HG02870 (cell line): ENCODE data around the gene MYOZ3.

ENCODE experiments used
- ATAC-seq: cut with Tn5 transposase; IDR thresholded peaks from one replicate; pipeline ENCODE4 v1.9.1; 2021; ENCODE audit warnings: mild to moderate bottlenecking, moderate library complexity; ENCODE audit not compliant: unreplicated experiment

The MYOZ3 gene

DNA sequence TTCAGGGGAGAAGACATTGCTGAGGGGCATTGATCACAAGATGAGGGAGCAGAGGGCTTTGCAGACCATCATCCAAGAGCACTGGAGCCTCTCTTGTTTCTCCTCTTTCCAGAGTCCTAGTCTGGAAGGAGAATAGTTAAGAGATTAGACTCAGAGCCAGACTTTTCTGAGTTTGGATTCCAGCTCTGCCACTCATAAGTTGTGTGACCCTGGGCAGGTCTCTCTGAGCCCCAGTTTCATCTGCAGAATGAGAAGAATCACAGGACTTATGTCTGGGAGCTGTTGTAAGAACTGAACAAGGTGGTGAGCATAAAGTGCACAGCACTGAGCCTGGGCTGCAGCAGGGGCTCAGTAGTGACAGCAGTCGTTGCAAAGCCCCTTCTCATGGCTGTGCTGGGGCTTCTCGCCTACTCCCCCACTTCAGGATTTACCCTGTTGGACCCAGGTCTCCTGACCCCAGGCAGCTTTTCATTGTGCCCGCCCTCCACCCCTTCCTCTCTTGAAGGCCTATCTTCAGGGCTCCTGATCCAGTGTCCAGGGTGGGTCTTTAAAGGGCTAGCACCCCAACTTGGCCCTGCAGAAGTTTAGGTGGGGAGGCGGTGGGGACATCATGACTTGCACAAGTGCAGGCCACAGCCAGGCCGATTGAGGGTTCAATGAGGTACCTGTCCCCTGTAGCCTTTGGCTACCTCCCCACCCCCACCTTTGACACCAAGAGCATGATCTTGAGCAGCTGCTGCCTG lies 19.1 kb upstream of the MYOZ3 start:
- no peak for ATAC-seq

DNA sequence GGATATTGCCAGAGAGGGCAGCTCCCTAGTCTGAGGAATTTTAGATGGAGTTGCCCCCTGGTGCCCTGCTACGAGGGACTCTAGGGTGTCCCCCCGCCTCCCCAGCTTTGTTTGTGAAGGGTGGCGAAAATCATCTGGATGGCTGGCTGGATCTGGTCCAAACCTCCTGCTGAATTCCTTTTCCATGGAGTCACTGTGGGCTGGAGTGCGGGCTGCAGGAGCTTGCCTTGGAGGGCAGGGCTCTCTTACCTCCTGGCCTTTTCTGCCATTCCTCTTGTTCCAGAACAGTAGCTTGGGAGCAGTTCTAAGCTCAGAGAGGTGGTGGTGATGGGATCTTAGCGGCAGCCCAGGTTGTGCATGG lies 18.5 kb upstream of the MYOZ3 start:
- ATAC-seq, result no peak

DNA sequence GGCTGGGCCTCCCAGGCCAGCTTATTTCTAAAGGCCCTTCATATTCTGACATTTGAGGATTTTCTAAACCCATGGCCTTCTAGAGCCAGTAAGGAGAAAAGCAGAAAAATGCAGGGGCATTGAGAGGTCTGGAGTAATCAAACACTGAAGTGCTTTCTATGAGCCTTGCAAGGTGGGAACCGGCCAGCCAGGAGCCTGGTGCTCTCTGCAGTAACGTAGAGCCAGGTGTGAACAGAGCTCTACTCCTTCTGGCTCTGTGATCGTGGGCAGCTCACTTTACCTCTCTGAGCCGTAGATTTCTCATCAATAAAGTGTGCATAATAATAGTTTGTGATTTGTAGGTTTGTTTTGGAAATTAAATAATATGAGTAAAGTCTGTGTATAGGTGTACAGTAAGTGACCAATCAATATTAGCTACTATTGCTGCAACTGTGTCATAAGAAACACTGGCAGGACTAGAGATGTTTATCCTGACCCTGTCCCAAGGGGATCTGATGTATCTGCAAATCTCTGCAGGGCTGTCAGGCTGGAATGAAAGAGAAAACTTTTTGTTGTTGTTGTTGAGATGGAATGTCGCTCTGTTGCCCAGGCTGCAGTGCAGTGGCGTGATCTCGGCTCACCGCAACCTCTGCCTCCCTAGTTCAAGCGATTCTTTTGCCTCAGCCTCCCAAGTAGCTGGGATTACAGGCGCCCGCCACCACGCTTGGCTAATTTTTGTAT lies 17.9 kb upstream of the MYOZ3 start:
- ATAC-seq, result no peak

DNA sequence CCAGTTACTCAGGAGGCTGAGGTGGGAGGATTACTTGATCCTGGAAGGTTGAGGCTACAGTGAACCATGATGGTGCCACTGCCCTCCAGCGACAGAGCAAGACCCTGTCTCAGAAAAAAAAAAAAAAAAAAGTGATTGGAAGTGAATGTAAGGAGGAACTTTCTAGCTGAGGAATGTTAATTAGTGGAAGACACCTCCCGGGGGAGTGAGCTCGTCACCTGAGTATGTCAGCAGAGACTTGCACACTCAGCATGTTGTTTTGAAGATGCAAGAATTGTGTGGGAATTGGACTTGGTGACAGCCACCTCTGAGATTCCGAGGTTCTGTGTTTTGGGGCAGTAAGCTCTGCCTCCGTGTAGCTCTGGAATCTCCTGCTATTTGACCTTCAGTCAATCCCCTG lies 17.0 kb upstream of the MYOZ3 start:
- ATAC-seq, result no peak

DNA sequence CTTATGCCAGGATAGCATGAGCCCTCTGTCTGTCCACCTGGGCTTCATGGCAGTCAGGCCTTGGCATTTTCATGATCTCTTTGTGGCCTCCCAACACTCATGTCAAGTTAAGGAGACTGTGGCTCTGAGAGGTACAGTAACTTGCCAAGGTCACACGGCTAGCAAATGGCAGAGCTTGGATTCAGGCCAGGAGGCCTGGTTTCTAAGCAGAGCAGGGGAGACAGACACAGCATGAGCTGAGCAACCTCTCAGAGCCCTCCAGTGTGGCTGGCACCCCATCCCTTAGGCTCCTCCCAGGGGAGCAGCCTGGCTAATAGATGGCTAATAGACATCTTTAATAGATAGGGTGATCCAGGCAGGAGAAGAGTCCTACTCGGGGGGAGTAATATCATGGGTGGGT lies 16.5 kb upstream of the MYOZ3 start:
- no peak for ATAC-seq

DNA sequence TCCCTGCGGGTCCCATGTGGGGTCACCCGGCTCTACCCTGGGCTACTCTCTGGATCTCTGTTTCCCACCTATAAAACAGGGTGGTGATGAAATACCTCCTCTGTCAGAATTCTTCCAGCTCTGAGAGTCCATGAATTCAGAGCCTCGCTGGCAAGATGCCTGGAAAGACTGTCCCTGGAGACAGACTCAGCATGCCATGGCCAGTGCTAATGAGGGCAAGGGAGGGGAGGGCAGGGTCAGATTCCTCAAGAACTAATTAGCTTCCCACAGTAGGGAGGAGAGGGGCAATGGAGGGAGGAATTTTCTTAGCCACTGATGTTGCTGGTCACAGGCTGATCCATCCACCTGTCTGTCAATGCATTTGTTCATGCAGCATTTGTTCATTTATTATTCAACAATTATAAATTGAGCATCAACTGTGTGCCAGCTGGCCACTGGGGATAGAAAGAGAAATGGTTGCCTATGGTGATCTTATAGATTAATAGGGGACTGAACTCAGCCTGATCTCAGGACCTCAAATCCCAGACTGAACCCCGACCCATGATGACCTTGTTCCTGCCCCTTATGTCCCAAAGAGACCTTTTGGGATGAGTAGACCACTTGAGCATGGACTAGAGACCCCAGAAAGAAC lies 15.9 kb upstream of the MYOZ3 start:
- ATAC-seq, result no peak

DNA sequence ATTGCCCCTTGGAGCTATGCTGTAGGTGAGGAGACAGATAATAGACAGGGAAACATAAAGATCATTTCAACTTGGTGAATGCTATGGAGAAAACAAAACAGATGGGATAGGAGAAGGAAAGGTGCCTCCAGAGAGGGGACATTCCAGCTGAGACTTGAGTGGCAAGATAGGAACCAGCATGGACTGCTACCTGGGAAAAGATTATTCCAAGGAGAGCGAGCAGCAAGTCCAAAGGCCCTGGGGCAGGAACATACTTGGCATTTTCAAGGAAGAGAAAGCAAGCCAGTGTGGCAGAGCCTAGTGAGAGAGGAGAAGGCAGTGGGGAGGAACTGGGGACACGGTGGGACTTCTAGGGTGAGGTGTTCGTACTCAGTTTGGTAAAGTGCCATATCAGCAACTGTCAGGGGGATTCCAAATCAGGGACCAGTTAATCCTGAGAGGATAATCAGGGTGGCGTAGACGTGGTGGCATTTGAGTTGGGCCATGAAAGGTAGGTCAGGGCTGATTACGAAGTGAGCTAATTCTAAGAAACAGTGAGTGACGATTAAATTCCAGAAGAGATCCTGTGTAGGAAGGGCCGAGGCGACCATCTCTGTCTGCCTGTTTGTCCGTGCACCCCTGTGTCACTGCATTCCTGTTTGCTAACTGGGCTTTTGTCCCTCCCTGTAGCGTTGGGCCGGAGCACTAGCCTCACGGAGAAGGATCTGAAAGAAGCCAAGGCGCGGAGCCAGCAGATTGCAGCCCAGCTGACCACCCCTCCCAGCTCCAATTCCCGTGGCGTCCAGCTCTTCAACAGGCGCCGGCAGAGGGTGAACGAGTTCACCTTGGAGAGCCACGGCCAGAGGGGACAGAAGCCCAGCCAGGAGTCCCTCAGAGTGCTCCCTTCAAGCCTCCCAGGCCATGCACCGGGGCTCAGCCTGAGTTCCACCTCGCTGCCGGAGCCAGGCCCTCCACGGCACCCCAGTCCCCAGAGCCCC lies 13.5 kb upstream of the MYOZ3 start:
- ATAC-seq, result no peak

DNA sequence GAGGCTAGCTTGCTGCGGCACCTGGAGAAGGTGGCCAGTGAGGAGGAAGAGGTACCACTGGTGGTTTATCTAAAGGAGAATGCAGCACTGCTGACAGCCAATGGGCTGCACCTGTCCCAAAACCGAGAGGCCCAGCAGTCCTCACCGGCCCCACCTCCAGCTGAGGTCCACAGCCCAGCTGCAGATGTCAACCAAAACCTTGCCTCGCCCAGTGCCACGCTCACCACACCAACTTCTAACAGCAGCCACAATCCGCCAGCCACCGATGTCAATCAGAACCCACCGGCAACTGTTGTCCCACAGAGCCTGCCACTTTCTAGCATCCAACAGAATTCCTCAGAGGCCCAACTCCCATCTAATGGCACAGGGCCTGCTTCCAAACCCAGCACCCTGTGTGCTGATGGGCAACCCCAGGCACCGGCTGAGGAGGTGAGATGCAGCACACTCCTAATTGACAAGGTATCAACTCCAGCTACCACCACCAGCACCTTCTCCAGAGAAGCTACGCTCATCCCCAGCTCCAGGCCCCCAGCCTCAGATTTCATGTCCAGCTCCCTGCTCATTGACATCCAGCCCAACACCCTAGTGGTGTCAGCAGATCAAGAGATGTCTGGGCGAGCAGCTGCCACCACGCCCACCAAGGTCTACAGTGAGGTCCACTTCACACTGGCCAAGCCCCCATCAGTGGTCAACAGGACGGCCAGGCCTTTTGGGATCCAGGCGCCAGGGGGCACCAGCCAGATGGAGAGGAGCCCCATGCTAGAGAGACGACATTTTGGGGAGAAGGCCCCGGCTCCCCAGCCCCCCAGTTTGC lies 12.6 kb upstream of the MYOZ3 start:
- ATAC-seq, result no peak

DNA sequence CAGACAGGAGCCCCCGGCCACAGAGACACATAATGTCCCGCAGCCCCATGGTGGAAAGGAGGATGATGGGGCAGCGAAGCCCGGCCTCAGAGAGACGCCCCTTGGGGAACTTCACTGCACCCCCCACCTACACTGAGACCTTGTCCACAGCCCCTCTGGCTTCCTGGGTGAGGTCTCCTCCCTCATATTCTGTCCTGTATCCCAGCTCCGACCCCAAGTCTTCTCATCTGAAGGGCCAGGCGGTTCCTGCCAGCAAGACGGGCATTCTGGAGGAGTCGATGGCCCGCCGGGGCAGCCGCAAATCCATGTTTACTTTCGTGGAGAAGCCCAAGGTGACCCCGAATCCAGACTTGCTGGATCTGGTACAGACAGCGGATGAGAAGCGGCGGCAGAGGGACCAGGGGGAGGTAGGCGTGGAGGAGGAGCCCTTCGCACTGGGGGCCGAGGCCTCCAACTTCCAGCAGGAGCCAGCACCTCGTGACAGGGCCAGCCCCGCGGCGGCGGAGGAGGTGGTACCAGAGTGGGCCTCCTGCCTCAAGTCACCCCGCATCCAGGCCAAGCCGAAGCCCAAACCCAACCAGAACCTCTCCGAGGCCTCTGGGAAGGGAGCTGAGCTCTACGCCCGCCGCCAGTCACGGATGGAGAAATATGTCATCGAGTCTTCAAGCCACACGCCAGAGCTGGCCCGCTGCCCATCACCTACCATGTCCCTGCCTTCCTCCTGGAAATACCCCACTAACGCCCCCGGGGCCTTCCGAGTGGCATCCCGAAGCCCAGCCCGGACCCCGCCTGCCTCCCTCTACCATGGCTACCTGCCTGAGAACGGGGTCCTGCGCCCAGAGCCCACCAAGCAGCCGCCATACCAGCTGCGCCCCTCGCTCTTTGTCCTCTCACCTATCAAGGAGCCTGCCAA lies 11.7 kb upstream of the MYOZ3 start:
- no peak for ATAC-seq

DNA sequence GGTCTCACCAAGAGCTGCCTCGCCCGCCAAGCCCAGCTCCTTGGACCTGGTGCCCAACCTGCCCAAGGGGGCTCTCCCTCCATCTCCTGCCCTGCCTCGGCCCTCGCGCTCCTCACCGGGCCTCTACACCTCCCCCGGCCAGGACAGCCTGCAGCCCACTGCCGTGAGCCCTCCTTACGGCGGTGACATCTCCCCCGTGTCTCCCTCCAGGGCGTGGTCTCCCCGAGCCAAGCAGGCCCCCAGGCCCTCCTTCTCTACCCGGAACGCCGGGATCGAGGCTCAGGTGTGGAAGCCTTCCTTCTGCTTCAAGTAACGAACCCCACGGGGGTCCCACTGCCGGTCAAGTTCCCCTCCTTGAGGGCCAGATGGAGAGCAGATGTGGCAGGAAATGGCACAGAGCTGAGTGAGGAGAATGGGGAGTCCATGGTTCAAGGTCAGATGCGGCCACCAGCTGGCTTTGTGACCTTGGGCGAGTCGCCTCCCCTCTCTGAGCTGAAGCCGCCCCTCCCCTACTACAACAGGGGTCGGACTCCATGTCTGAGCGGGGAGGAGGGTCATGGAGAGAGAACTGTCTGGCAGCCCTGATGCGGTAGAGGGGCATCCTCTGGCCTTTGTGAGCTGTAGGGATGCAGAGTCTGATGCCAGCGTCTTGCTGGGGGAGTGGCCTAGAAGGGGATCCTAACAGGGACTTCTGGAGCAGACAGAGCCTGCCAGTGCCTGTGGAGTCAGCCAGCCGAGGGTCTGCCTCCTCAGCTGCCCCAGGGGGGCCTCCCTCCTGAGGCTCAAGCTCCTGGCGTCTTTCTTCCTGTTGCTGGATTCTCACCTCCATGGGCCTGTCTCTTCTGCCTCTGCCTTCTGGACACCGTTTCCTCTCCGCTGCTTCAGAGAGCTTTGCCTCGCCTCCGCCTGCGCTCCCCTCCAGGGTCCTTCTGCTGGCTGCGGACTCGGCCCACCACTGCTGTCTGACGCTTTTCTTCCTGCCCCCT lies 10.7 kb upstream of the MYOZ3 start:
- no peak for ATAC-seq

DNA sequence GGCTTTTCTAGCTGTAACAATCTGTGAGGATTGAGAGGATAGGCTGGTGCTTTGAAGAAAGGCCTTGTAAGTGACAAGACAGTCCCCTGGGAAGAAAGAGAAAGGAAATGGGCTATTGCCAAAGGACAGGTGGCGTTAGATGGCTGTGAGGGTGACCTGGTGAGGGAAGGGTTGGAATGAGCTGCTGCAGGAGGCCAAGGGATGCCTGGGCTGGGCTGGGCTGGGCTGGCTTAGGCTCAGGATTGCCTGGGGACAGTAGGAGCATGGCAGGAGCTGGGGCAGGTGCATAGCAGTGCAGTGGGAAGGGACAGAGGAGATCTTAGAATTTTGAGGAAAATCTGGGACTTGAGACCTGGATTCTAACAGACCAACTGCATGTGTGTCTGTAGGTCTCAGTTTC lies 9.7 kb upstream of the MYOZ3 start:
- ATAC-seq, result no peak

DNA sequence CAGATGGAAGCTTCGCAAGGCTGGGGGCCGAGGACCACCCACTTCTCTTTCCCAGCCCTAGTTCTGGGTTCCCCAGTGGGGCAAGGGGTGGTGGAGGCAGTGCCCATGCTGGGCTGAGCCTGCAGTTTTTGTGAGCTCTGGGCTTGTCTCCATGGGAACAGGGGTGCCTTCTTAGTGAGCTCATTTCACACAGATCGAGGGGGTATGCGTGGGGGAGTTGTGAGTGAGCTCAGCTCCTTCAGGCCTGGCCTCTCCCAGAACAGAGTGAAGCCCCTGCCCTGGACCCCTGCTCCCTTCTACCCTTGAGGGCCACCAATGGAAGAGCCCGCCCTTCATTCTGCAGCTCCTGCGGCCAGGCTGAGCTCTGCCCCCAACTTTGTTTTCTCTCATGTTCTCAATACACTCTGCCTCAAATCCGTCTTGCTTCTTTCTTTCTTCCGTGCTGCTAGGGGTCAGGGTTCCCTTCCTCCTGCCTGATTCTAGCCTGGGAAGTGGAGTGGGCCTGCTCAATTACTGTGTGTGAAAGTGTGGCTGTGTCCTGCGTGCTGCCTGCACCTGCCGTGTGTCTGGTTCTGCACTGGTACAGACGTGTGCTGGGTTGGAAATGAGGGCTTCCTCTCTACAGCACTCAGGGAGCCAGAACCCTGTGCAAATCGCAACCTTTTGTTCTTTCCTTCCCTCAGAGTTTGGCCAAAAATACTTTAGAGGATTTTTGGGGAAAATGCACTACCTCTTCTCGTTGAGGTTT lies 9.0 kb upstream of the MYOZ3 start:
- no peak for ATAC-seq

DNA sequence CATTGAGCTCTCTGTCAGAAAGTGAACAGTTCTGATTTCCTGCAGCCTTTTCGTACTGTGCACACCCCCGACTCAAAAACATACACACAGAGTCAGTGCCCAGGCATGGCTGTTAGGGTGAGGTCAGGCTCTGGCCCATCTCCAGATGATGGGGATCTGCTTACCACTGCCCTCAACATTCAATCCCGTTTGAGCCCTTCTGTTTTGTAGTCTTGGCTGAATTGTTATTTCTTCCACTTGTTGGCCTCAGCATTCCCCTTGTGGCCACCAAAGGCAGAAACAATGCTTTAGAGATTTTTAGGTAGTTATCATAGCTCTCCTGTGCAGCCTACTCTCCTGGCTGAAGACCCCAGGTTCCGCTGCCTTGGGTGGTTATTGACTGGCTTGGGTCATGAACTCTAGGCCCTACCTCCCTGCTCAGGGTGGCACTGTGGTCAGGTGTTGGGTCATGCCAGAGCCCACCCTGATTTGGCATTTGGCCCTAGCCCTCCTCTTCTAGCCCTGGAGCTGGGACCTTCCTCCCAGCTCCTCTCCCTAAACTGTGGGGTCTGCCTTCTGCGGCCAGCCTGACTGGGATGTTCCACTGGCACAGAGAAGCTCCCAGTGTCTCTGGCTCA lies 7.8 kb upstream of the MYOZ3 start:
- ATAC-seq, result no peak

DNA sequence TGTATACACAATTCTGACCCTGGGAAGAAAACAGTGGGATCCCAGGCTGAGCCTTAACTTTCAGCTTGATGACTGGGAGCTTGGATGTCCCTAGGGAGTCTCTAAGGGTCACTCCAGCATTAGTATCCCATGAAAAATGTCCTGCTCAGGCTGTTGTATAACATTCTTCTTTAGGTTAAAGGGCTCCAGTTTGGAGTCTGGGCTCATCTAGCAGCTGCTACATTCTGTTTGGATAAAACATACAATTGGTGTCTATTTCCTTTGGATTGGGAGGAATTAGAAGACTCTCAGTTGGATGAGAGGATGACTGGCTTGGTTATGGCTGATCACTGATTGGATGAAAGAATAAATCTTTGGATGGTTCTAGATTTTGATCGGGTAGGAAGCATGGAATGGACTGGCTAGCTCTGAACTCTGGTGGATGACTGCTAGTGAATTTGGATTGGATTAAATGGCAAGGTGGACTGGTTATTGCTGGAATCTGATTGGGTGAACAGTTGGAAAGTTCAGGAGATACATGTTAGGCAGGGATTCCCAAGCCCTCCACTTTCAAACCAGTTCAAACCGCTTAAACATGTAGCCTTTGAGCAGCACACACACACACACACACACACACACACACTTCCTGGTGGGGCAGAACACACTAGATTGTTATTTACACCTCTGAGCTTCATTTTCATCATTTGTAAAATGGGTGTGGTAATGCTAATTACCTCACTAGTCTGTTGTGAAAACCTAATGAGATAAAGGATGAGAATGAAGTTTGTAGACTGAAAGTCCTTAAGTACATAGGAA lies 7.1 kb upstream of the MYOZ3 start:
- ATAC-seq, result no peak

DNA sequence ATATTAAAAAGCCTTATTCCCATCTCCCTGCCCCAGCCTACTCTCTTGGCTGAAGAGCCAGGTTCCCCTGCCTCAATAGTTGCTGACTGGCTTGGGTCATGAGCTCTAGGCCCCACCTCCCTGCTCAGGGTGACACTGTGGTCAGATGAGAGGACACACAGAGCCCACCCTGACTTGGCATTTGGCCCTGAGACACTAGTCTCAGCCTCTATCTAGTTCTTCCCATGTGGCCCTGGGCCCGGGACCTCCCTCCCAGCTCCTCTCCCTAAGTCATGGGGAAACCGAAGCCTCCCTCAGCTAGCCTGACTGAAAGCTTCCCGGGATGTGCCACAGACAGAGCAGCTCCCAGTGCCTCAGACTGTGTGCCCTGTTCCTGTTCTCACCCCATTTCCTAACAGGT lies 5.8 kb upstream of the MYOZ3 start:
- no peak for ATAC-seq
